Neural cell (in vitro differentiated cells): ENCODE results near the gene PTPRN2.

Experiments
- CTCF ChIP-seq: fragments of 450-650 bp; IDR thresholded peaks from 2 replicates; pipeline ENCODE4 v1.5.1; 2014; ENCODE audit warnings: antibody characterized with exemption, mild to moderate bottlenecking, moderate library complexity; ENCODE audit not compliant: poor library complexity, severe bottlenecking
- EP300 ChIP-seq: fragments of 450-650 bp; conservative IDR thresholded peaks from 2 replicates; pipeline ENCODE4 v1.6.1; 2014; ENCODE audit warnings: antibody characterized with exemption, mild to moderate bottlenecking, moderate library complexity; ENCODE audit not compliant: poor library complexity, severe bottlenecking
- EZH2 ChIP-seq: fragments of 200-600, 300-800 bp; shearing (Covaris generic), sonication (generic); IDR thresholded peaks from 2 replicates; pipeline ENCODE4 v1.6.1; 2014; ENCODE audit warnings: antibody characterized with exemption, low read length, borderline replicate concordance, mild to moderate bottlenecking; ENCODE audit not compliant: insufficient read depth, poor library complexity, severe bottlenecking
- POLR2AphosphoS5 ChIP-seq: IDR thresholded peaks from 2 replicates; pipeline ENCODE4 v1.6.1; 2012
- TAF1 ChIP-seq: IDR thresholded peaks from 2 replicates; pipeline ENCODE4 v1.6.1; 2012; ENCODE audit warnings: low read depth

- TF ChIP-seq CTCF, result no peak
- no peak for TF ChIP-seq POLR2AphosphoS5
- TF ChIP-seq EP300, result no peak
- no peak for TF ChIP-seq EZH2
- TF ChIP-seq TAF1, result no peak
Observed at GRCh38 chr7:158018971-158019645, 568.5 kb downstream of the PTPRN2 start.
